Gastroesophageal sphincter (tissue), 4 donors: Measurements from ENCODE around the gene EHBP1. TPM values are rescaled to one million over a fixed set of nuclear protein-coding genes. Genes with fewer than 3 reads are reported as not detected.

Source experiments
- ATAC-seq: fragments of 150-250 bp; one replicate; pipeline ENCODE4 v1.9.1; 2016; ENCODE audit warnings: mild to moderate bottlenecking, moderate library complexity
- H3K27ac ChIP-seq, 4 donors: fragments of 200-600 bp; sonication (generic) in 3 of 4; 1 replicate in 3 of 4; 2 replicates in 1 of 4; pipeline ENCODE4 v1.5.1; 2016 to 2019
- H3K27me3 ChIP-seq: fragments of 200-600 bp; sonication (generic); one replicate; pipeline ENCODE4 v1.5.1; 2019
- H3K36me3 ChIP-seq, 2 donors: fragments of 200-600 bp; sonication (generic); one replicate each; pipeline ENCODE4 v1.5.1; 2019; ENCODE audit warnings: control low read depth in 1 of 2
- H3K4me1 ChIP-seq, 3 donors: fragments of 200-600 bp; sonication (generic); 1 replicate in 2 of 3; 2 replicates in 1 of 3; pipeline ENCODE4 v1.5.1; 2016 to 2019; ENCODE audit warnings: control low read depth in 2 of 3
- H3K4me3 ChIP-seq, 2 donors: fragments of 200-600 bp; sonication (generic); one replicate each; pipeline ENCODE4 v1.5.1; 2019; ENCODE audit warnings: mild to moderate bottlenecking in 1 of 2, moderate library complexity in 1 of 2
- H3K9me3 ChIP-seq, 3 donors: fragments of 200-600 bp; sonication (generic); one replicate each; pipeline ENCODE4 v1.5.1; 2017 to 2019; ENCODE audit warnings: control low read depth in 2 of 3
- CTCF ChIP-seq, 4 experiments: fragments of 200-600 bp in 2 of 4; fragments of 450-650 bp in 2 of 4; sonication (generic) in 1 of 4; IDR thresholded peaks; one replicate each; pipeline ENCODE4 v1.5.1; 2017 to 2019; ENCODE audit warnings: antibody characterized with exemption in 4 of 4, mild to moderate bottlenecking in 2 of 4, moderate library complexity in 2 of 4
- EP300 ChIP-seq: sonication (generic); formaldehyde crosslinking; IDR thresholded peaks from one replicate; pipeline ENCODE4 v1.6.1; 2017; ENCODE audit warnings: antibody characterized with exemption, mild to moderate bottlenecking
- POLR2A ChIP-seq, 2 donors: fragments of 450-650 bp; IDR thresholded peaks; one replicate each; pipeline ENCODE4 v1.6.1; 2017; ENCODE audit warnings: antibody characterized with exemption in 2 of 2, mild to moderate bottlenecking in 2 of 2, moderate library complexity in 1 of 2
- POLR2AphosphoS5 ChIP-seq: sonication (generic); formaldehyde crosslinking; IDR thresholded peaks from one replicate; pipeline ENCODE4 v1.6.1; 2017; ENCODE audit warnings: antibody characterized with exemption
- WGBS, 2 donors: methylation state at CpG; one replicate each; pipeline ENCODE4 v1.1.5; 2018; ENCODE audit warnings: low coverage in 1 of 2; 5-methylcytosine and 5-hydroxymethylcytosine counted together
- total RNA-seq, 4 donors: library from RNA; depleted of rRNA; stranded (reverse); fragments of >200 nt; gene quantifications; one replicate each; pipeline ENCODE4 v1.1.0, GENCODE V29; 2016

Gene EHBP1
- total RNA-seq, 4 donors from 2014 or later, result 82.4 to 159 (median 146) TPM

DNA sequence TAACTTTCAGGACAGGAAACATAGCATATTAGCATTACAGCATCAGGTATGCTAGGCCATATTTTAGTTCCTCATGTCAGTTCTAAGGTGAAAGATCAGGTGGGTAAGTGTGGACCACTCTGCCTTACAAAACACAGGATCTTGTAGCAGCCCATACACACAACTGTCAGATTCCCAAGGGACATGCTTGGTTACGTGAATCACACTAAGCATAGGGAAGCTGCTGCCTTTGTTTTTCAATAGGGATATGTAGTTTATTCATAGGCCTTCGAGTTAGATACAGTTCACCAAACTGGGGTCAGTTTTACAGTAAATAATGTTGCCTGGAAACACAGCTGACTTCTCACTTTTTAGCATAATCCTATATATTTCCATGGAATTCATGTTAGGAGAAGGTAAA, 229.0 kb downstream of the EHBP1 start:
- no peaks in the 10 kb centered on the region for H3K27me3 ChIP-seq

GRCh38 chr2:62938126-62938525, 232.6 kb downstream of the EHBP1 start:
- no peaks in the 10 kb centered on the region for H3K4me1 ChIP-seq
- 40% methylated on average over 1 of the region's 1 CpG for WGBS, 2 donors
- H3K27ac ChIP-seq, result no peak overlapping the region
- no peaks in the 10 kb centered on the region for H3K9me3 ChIP-seq
- TF ChIP-seq EP300 (no peak), CTCF (IDR thresholded peaks at IDR 0.05) (no peak), POLR2AphosphoS5 (no peak), POLR2A (IDR thresholded peaks at IDR 0.05) (no peak)
- H3K4me3 ChIP-seq, result no peak overlapping the region
- no peak for ATAC-seq
- peaks cover 0 to 7% of the 10 kb centered on the region in 2 donors for H3K36me3 ChIP-seq
- no peaks in the 10 kb centered on the region for H3K27me3 ChIP-seq

More for the DNA sequence above, 229.0 kb downstream of the EHBP1 start:
- ATAC-seq, result no peak
- TF ChIP-seq POLR2AphosphoS5 (no peak), POLR2A (IDR thresholded peaks at IDR 0.05) (no peak), CTCF (IDR thresholded peaks at IDR 0.05) (no peak), EP300 (no peak)
- H3K27ac ChIP-seq, result no peak overlapping the region
- WGBS, 2 donors, result 85 to 100% methylated on average over 2 of the region's 2 CpGs
- no peaks in the 10 kb centered on the region for H3K4me1 ChIP-seq
- H3K4me3 ChIP-seq, result no peak overlapping the region
- H3K9me3 ChIP-seq, result no peaks in the 10 kb centered on the region
- H3K36me3 ChIP-seq, result no peaks in the 10 kb centered on the region

DNA sequence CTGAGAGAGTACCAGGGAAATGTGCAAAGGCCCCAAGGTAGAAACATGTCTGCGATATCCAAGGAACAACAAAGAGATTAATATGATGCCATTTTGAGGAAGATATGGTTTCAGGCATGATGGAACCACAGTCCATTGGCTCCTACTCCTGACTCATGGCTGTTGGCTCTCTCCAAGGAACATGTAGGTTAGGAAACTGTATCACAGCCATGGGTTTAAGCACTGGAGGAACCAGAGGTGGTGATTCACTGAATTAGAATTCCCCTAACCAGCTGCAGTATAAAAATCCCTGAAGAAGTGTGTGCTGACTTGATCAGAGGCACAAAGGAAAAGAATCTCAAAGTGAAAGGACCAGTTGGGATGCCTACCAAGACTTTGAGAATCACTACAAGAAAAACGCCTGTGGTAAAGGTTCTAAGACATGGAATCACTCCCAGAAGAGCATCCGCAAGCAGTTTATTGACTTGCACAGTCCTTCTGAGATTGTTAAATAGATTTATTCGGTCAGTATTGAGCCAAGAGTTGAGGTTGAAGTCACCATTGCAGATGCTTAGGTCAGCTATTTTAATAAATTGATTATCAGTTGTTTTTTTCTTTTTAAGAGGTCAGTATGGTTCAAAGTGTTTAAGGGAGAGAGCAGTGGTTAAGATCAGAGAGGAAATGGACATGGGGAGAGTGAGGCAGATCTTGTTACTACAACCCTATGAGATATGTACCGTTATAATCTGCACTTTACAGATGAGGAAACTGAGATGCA, 234.4 kb downstream of the EHBP1 start:
- Histone ChIP-seq H3K4me1 (no peaks in the 10 kb centered on the region), H3K4me3 (no peak overlapping the region), H3K36me3 (peaks cover 0 to 24% of the 10 kb centered on the region in 2 donors), H3K27ac (no peak overlapping the region), H3K9me3 (no peaks in the 10 kb centered on the region), H3K27me3 (no peaks in the 10 kb centered on the region)
- TF ChIP-seq POLR2AphosphoS5 (no peak), POLR2A (IDR thresholded peaks at IDR 0.05) (no peak), CTCF (IDR thresholded peaks at IDR 0.05) (no peak), EP300 (no peak)
- ATAC-seq, result no peak
- WGBS, 2 donors, result 90% methylated on average over 5 of the region's 5 CpGs

DNA sequence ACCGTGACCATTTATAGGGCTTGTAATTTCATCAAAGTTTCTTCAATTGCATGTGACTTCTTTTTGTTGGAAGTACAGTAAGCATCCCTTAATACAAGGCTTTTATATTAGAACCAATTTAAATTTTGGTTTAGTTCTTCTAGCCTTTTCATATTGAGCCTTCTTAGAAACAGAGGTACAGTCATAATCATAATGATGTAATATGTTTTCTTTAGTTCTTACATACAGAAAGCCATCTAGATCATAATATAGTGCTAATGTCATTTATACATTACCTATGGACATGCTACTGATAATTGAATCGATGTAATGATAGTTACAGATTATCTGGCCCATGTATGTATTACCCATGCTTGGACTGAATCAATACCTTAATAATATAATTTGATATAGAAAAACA, 235.2 kb downstream of the EHBP1 start:
- TF ChIP-seq POLR2A (IDR thresholded peaks at IDR 0.05) (no peak), CTCF (IDR thresholded peaks at IDR 0.05) (no peak), EP300 (no peak), POLR2AphosphoS5 (no peak)
- Histone ChIP-seq H3K27ac (no peak overlapping the region), H3K4me1 (no peaks in the 10 kb centered on the region), H3K36me3 (peaks cover 0 to 25% of the 10 kb centered on the region in 2 donors), H3K4me3 (no peak overlapping the region), H3K27me3 (no peaks in the 10 kb centered on the region), H3K9me3 (no peaks in the 10 kb centered on the region)
- WGBS, 2 donors, result 88 to 94% methylated on average over 2 of the region's 2 CpGs
- ATAC-seq, result no peak

- H3K27me3 ChIP-seq, result no peaks in the 10 kb centered on the region
- TF ChIP-seq POLR2AphosphoS5 (no peak), EP300 (no peak), POLR2A (IDR thresholded peaks at IDR 0.05) (no peak), CTCF (IDR thresholded peaks at IDR 0.05) (no peak)
- no peak overlapping the region for H3K27ac ChIP-seq
- WGBS, 2 donors, result 78% methylated on average over 2 of the region's 2 CpGs
- H3K36me3 ChIP-seq, result peaks cover 0 to 25% of the 10 kb centered on the region in 2 donors
- no peak for ATAC-seq
- H3K4me1 ChIP-seq, result no peaks in the 10 kb centered on the region
- H3K4me3 ChIP-seq, result no peak overlapping the region
- no peaks in the 10 kb centered on the region for H3K9me3 ChIP-seq
Measured at GRCh38 chr2:62941413-62941812, 235.9 kb downstream of the EHBP1 start.
